Testis (tissue), 2 donors: ENCODE results near the gene IBTK.

Experiments used
- CTCF ChIP-seq, 3 experiments: fragments of 450-650 bp in 2 of 3; fragments of 200-600 bp in 1 of 3; sonication (generic) in 1 of 3; IDR thresholded peaks; one replicate each; pipeline ENCODE4 v1.5.1; 2016 to 2019; ENCODE audit warnings: antibody characterized with exemption in 3 of 3, mild to moderate bottlenecking in 2 of 3, moderate library complexity in 1 of 3
- POLR2A ChIP-seq: fragments of 450-650 bp; IDR thresholded peaks from one replicate; pipeline ENCODE4 v1.6.1; 2017; ENCODE audit warnings: antibody characterized with exemption, mild to moderate bottlenecking, moderate library complexity

- TF ChIP-seq CTCF (IDR thresholded peaks at IDR 0.05) (no peak), POLR2A (no peak)
Observed at GRCh38 chr6:82246370-82246769, 1.2 kb downstream of the IBTK start.
